ENCODE data around the gene ZNF324. TPM values are rescaled to one million over a fixed set of nuclear protein-coding genes. Genes with fewer than 3 reads are reported as not detected.
"Not testable (repeated sequence)": the region's sequence is repeated elsewhere in the genome, so short reads cannot be mapped to it uniquely, and the experiment has no call there.

The ZNF324 gene
- 15.2 TPM for total RNA-seq

- DNase-seq (ENCODE audit: low spot score) (peak; percentile 100), ATAC-seq (peak; percentile 99)
- intact Hi-C loops (cut with DNase I) = no loop called here
Measured at GRCh38 chr19:58466760-58467589, at the start of gene ZNF324. TSS of gene ZNF324 (plus strand) at chr19:58467080. CDS start at chr19:58469186, 2,106 bp downstream.

GRCh38 chr19:58428617-58429016 is 38.3 kb upstream of the ZNF324 start:
- ATAC-seq = no peak
- intact Hi-C loops (cut with DNase I) = no loop called here
- DNase-seq (ENCODE audit: low spot score) = no peak

GRCh38 chr19:58429745-58430144 is 37.1 kb upstream of the ZNF324 start:
- no peak for ATAC-seq
- intact Hi-C loops (cut with DNase I) = no loop called here
- DNase-seq (ENCODE audit: low spot score) = no peak

GRCh38 chr19:58434217-58434616 is 32.7 kb upstream of the ZNF324 start:
- ATAC-seq (no peak), DNase-seq (ENCODE audit: low spot score) (no peak)
- intact Hi-C loops (cut with DNase I) = no loop called here

- intact Hi-C loops (cut with DNase I) = no loop called here
- DNase-seq (ENCODE audit: low spot score) (peak; percentile 96), ATAC-seq (peak; percentile 99)
Measured at GRCh38 chr19:58439576-58440554, 27.0 kb upstream of the ZNF324 start, which contains the start of gene ZNF132. TSS of gene ZNF132 (minus strand) at chr19:58440153. CDS start at chr19:58439821, 332 bp downstream.

GRCh38 chr19:58440556-58440955 is 26.3 kb upstream of the ZNF324 start:
- ATAC-seq = peak; percentile 18
- DNase-seq (ENCODE audit: low spot score) = no peak

GRCh38 chr19:58442986-58443385 is 23.9 kb upstream of the ZNF324 start:
- intact Hi-C loops (cut with DNase I) = not testable (repeated sequence)

More at GRCh38 chr19:58440556-58440955, 26.3 kb upstream of the ZNF324 start:
- intact Hi-C loops (cut with DNase I) = no loop called here

GRCh38 chr19:58448860-58449259 is 18.0 kb upstream of the ZNF324 start:
- DNase-seq (ENCODE audit: low spot score); intact Hi-C loops (cut with DNase I); ATAC-seq: not testable (repeated sequence)

More at GRCh38 chr19:58442986-58443385, 23.9 kb upstream of the ZNF324 start:
- not testable (repeated sequence) for DNase-seq (ENCODE audit: low spot score); ATAC-seq

- intact Hi-C loops (cut with DNase I); ATAC-seq; DNase-seq (ENCODE audit: low spot score): not testable (repeated sequence)
Measured at GRCh38 chr19:58449980-58450379, 16.9 kb upstream of the ZNF324 start.

GRCh38 chr19:58450856-58451357 is 16.0 kb upstream of the ZNF324 start:
- intact Hi-C loops (cut with DNase I) = no loop called here
- ATAC-seq = no peak

GRCh38 chr19:58451358-58452101 is 15.3 kb upstream of the ZNF324 start, which contains the start of gene ZNF324B:
TSS of gene ZNF324B (plus strand) at chr19:58451622. CDS start at chr19:58453702, 2,080 bp downstream.
- DNase-seq (ENCODE audit: low spot score) = peak; percentile 97
- intact Hi-C loops (cut with DNase I) = no loop called here
- peak; percentile 99 for ATAC-seq

More at GRCh38 chr19:58450856-58451357, 16.0 kb upstream of the ZNF324 start:
- DNase-seq (ENCODE audit: low spot score) = no peak

GRCh38 chr19:58453743-58454142 is 13.1 kb upstream of the ZNF324 start:
- ATAC-seq = no peak
- intact Hi-C loops (cut with DNase I) = no loop called here
- no peak for DNase-seq (ENCODE audit: low spot score)

- DNase-seq (ENCODE audit: low spot score) (no peak), ATAC-seq (no peak)
- intact Hi-C loops (cut with DNase I) = no loop called here
Measured at GRCh38 chr19:58455306-58455705, 11.6 kb upstream of the ZNF324 start.

GRCh38 chr19:58456111-58456510 is 10.8 kb upstream of the ZNF324 start:
- intact Hi-C loops (cut with DNase I) = no loop called here
- DNase-seq (ENCODE audit: low spot score) (no peak), ATAC-seq (no peak)

GRCh38 chr19:58460039-58460438 is 6.8 kb upstream of the ZNF324 start:
- no peak for ATAC-seq
- no peak for DNase-seq (ENCODE audit: low spot score)
- intact Hi-C loops (cut with DNase I) = no loop called here

GRCh38 chr19:58466089-58466759 is 656 bp upstream of the ZNF324 start:
- no peak for DNase-seq (ENCODE audit: low spot score)
- ATAC-seq = no peak
- intact Hi-C loops (cut with DNase I) = no loop called here

GRCh38 chr19:58468216-58468839 is 1.4 kb downstream of the ZNF324 start:
- intact Hi-C loops (cut with DNase I) = no loop called here
- DNase-seq (ENCODE audit: low spot score) (no peak), ATAC-seq (no peak)
